Osteoblast (primary cell): ENCODE data around the gene DSC2. TPM values are rescaled to one million over a fixed set of nuclear protein-coding genes. Genes with fewer than 3 reads are reported as not detected.

Experiments
- DNase-seq: peaks from one replicate; pipeline ENCODE4 v3.0.0; 2011; ENCODE audit warnings: low spot score, mixed read lengths; ENCODE audit not compliant: insufficient read length; ENCODE audit errors: missing footprints
- H2AFZ ChIP-seq: 2 replicates; pipeline ENCODE4 v1.6.0; 2011; ENCODE audit warnings: mild to moderate bottlenecking, low read length
- H3K27ac ChIP-seq: 2 replicates; pipeline ENCODE4 v1.5.1; 2011; ENCODE audit warnings: mild to moderate bottlenecking, low read depth, low read length, moderate library complexity
- H3K27me3 ChIP-seq: 2 replicates; pipeline ENCODE4 v1.6.0; 2012; ENCODE audit warnings: mild to moderate bottlenecking, control low read depth, inconsistent platforms, low read length, moderate library complexity; ENCODE audit not compliant: insufficient read depth
- H3K36me3 ChIP-seq: 2 replicates; pipeline ENCODE4 v1.5.1; 2011; ENCODE audit warnings: mild to moderate bottlenecking, low read length, control low read depth, moderate library complexity; ENCODE audit not compliant: insufficient read depth
- H3K4me1 ChIP-seq: 2 replicates; pipeline ENCODE4 v1.5.1; 2011; ENCODE audit warnings: mild to moderate bottlenecking, low read length, control low read depth, moderate library complexity; ENCODE audit not compliant: insufficient read depth
- H3K4me2 ChIP-seq: 2 replicates; pipeline ENCODE4 v1.6.0; 2011; ENCODE audit warnings: mild to moderate bottlenecking, low read length; ENCODE audit not compliant: insufficient read depth
- H3K4me3 ChIP-seq: fragments of 200-600 bp; sonication (generic); 3 replicates; pipeline ENCODE4 v1.5.1; 2012; ENCODE audit warnings: mild to moderate bottlenecking, low read length, inconsistent platforms; ENCODE audit not compliant: insufficient read depth
- H3K79me2 ChIP-seq: 2 replicates; pipeline ENCODE4 v1.6.0; 2012; ENCODE audit warnings: mild to moderate bottlenecking, low read length, control low read depth, inconsistent platforms; ENCODE audit not compliant: insufficient read depth
- H3K9me3 ChIP-seq: 2 replicates; pipeline ENCODE4 v1.5.1; 2011; ENCODE audit warnings: low read depth, low read length, control low read depth
- H4K20me1 ChIP-seq: 2 replicates; pipeline ENCODE4 v1.6.0; 2012; ENCODE audit warnings: mild to moderate bottlenecking, low read length, control low read depth; ENCODE audit not compliant: insufficient read depth
- total RNA-seq: library from RNA; depleted of rRNA; stranded (reverse); fragments of >200 nt; gene quantifications from 2 replicates; pipeline ENCODE4 v1.2.3, GENCODE V29; 2012
- TF ChIP-seq, protein P1 (sequence below): IDR thresholded peaks from 2 replicates; pipeline ENCODE4 v1.5.1; 2011; ENCODE audit warnings: mild to moderate bottlenecking, low read depth, low read length, moderate library complexity; ENCODE audit errors: extremely low read depth

The DSC2 gene
- total RNA-seq, 1 donor, result 0.36 TPM

DNA sequence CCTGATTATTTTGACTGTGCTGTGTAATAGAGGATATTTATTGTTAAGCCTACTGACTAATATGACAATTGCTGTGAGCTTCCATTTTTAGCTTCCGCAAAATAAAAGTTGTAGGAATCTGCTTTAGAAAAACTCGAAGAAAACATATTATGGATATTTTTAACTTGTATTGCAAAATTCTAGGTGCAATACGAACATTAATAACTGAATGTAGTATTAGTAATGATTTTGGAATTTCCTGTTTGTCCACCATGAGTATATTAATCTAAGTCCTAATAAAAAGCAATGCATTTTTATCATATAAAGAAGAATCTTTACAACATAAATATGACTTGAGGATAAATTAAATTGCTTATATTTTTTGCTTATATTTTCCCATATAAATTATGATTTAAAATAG lies 57.3 kb downstream of the DSC2 start:
- no peaks in the 10 kb centered on the region for H3K9me3 ChIP-seq
- H3K27ac ChIP-seq, result no peak overlapping the region
- H3K27me3 ChIP-seq, result peaks cover 30% of the 10 kb centered on the region
- no peaks in the 10 kb centered on the region for H3K36me3 ChIP-seq
- TF ChIP-seq, protein P1, sequence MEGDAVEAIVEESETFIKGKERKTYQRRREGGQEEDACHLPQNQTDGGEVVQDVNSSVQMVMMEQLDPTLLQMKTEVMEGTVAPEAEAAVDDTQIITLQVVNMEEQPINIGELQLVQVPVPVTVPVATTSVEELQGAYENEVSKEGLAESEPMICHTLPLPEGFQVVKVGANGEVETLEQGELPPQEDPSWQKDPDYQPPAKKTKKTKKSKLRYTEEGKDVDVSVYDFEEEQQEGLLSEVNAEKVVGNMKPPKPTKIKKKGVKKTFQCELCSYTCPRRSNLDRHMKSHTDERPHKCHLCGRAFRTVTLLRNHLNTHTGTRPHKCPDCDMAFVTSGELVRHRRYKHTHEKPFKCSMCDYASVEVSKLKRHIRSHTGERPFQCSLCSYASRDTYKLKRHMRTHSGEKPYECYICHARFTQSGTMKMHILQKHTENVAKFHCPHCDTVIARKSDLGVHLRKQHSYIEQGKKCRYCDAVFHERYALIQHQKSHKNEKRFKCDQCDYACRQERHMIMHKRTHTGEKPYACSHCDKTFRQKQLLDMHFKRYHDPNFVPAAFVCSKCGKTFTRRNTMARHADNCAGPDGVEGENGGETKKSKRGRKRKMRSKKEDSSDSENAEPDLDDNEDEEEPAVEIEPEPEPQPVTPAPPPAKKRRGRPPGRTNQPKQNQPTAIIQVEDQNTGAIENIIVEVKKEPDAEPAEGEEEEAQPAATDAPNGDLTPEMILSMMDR, result no peak
- no peaks in the 10 kb centered on the region for H4K20me1 ChIP-seq
- no peak overlapping the region for H2AFZ ChIP-seq
- DNase-seq, result no peak
- H3K4me1 ChIP-seq, result no peaks in the 10 kb centered on the region
- H3K79me2 ChIP-seq, result no peaks in the 10 kb centered on the region
- H3K4me2 ChIP-seq, result no peak overlapping the region
- H3K4me3 ChIP-seq, result no peak overlapping the region

DNA sequence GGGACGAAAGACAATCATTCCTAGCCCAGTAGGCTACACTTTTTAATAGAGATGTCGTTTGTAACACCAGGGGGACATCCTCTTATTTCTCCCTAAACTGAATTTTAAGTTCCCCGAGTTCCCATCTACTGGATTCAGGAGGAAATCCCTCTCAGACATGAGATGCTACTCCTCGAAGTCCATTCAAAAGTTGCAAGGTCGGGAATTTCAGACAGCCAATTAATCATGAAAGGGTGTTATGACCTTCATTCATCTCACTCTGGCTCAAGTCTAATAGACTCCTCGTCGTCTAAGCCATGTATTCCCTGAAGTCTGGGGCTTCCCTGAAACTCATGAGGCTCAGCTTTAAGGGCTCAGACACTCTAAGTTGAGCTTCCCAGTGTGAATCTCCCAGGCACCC lies 58.5 kb downstream of the DSC2 start:
- Histone ChIP-seq H3K4me1 (no peaks in the 10 kb centered on the region), H3K9me3 (no peaks in the 10 kb centered on the region), H3K79me2 (no peaks in the 10 kb centered on the region), H3K4me3 (no peak overlapping the region), H3K4me2 (no peak overlapping the region), H3K36me3 (no peaks in the 10 kb centered on the region), H3K27me3 (peaks cover 30% of the 10 kb centered on the region), H2AFZ (no peak overlapping the region), H4K20me1 (no peaks in the 10 kb centered on the region), H3K27ac (no peak overlapping the region)
- TF ChIP-seq, protein P1, result no peak
- DNase-seq, result peak; percentile 77

DNA sequence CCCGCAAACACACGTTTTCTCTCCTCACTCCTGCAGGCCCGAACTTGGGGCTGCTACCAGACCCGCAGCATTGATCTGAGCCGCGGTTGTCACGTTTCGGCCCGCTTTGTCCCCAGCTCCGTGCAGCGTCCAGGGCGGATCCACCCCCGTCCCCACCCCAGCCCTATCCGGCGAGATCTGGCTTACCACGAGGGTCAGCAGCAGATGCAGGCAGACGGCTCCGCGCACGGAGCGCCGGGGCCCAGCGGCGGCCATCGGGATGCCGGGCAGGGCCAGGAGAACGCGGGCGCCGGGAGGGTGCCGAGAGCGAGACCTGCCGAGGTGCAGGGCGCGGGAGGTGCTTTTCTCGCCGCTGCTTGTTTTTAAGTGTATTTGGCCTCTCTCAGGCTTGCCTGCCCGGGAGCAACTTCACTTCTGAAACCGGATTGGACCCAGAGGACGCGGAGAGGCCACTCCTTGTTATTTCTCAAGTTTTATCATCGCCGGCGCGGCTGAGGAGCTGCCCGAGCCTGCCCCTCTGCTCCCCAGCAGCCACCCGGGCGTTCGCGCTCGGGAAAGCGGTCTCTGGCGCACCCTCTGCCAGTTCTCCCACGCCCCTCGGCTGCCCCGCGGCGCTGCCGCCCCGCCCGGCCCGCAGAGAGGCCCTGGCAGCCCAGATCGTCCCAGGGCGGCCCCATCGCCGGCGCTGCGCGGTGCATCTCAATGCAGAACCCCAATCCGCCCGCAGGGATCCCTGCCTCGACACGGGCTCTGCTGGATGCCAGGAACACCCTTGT lies 59.6 kb downstream of the DSC2 start, which contains the start of gene DSC3:
Gene DSC3 (minus strand): TSS at position 337 of the 776 bp plus-strand sequence. CDS start 82 bp downstream, at position 255.
- Histone ChIP-seq H3K4me1 (no peaks in the 10 kb centered on the region), H3K36me3 (no peaks in the 10 kb centered on the region), H3K4me2 (peak within 1 kb of the TSS; percentile 11), H4K20me1 (no peaks in the 10 kb centered on the region), H3K27me3 (peaks cover 30% of the 10 kb centered on the region), H3K9me3 (no peaks in the 10 kb centered on the region), H3K79me2 (no peaks in the 10 kb centered on the region), H2AFZ (no peak within 1 kb of the TSS), H3K27ac (no peak within 1 kb of the TSS), H3K4me3 (no peak within 1 kb of the TSS)
- TF ChIP-seq, protein P1, result no peak
- DNase-seq, result peak; percentile 81

DNA sequence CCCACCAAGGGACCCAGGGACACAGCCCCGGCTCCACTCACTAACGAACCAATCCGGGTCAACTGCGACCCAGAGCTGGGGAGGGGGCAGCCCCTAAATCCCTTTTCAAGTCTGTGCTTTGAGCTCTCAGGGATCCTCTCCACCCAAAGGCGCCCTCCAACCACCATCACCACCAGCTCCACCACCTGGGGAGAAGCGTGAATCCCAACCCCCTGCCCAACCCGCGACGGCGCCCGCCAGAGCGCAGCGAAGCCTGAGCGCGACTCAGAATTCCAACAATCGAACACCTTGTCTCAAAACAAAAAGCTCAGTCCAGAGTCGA lies 60.2 kb downstream of the DSC2 start:
- no peak overlapping the region for H3K4me3 ChIP-seq
- TF ChIP-seq, protein P1, result no peak
- H3K4me1 ChIP-seq, result no peaks in the 10 kb centered on the region
- no peak overlapping the region for H3K27ac ChIP-seq
- DNase-seq, result peak; percentile 21
- no peaks in the 10 kb centered on the region for H3K36me3 ChIP-seq
- no peaks in the 10 kb centered on the region for H3K79me2 ChIP-seq
- no peaks in the 10 kb centered on the region for H4K20me1 ChIP-seq
- H3K4me2 ChIP-seq, result peak overlapping the region; percentile 11
- H3K9me3 ChIP-seq, result no peaks in the 10 kb centered on the region
- no peak overlapping the region for H2AFZ ChIP-seq
- H3K27me3 ChIP-seq, result peaks cover 30% of the 10 kb centered on the region
